GM12878 (cell line): ENCODE data around the gene NDC1. TPM values are rescaled to one million over a fixed set of nuclear protein-coding genes. Genes with fewer than 3 reads are reported as not detected.

Experiments
- ATAC-seq: fragments of 200-7000 bp; cut with Tn5 transposase; 3 replicates; pipeline ENCODE4 v1.9.1; 2020; ENCODE audit warnings: mild to moderate bottlenecking, moderate library complexity
- BruUV-seq: library from RNA; stranded (reverse); fragments of 400-500 nt; replicated peaks from 2 replicates; lab custom pipeline; 2021; lab: Mats Ljungman, UMichigan
- CTCF ChIA-PET: fragments of 300-600 bp; sonication (Branson Sonifier 250); formaldehyde crosslinking; extraction: SDS; loops from one replicate; lab custom pipeline; 2021; ENCODE audit warnings: inconsistent platforms; lab: Yijun Ruan, JAX
- POLR2A ChIA-PET: fragments of 350-600 bp; formaldehyde crosslinking; extraction: SDS; loops from one replicate; lab custom pipeline; 2021; ENCODE audit warnings: inconsistent platforms; lab: Charles Lee
- RAD21 ChIA-PET: fragments of 300-600 bp; sonication (Branson Sonifier 250); formaldehyde crosslinking; loops from one replicate; lab custom pipeline; 2023; ENCODE audit warnings: antibody characterized with exemption; ENCODE audit not compliant: unreplicated experiment; lab: Charles Lee
- SMC1A ChIA-PET: fragments of 300-600 bp; sonication (Branson Sonifier 250); formaldehyde crosslinking; loops from one replicate; lab custom pipeline; 2023; ENCODE audit not compliant: unreplicated experiment, uncharacterized antibody; lab: Charles Lee
- DNase-seq: peaks from one replicate; pipeline ENCODE4 v3.0.0-alpha.2; 2011; ENCODE audit warnings: low read depth, low spot score
- FAIRE-seq: peaks from 3 replicates; lab custom pipeline; 2011; peaks lifted over from hg19 to GRCh38; lab: Jason Lieb, UNC
- H2AFZ ChIP-seq: 2 replicates; pipeline ENCODE4 v1.6.0; 2011; ENCODE audit warnings: low read depth, low read length, control low read depth; ENCODE audit not compliant: control insufficient read depth
- H3K27ac ChIP-seq: 2 replicates; pipeline ENCODE4 v1.5.1; 2011; ENCODE audit warnings: control low read depth; ENCODE audit not compliant: control insufficient read depth, insufficient read depth
- H3K27me3 ChIP-seq, 2 experiments: replicated peaks in 1 of 2; 2 replicates each; pipeline versions ENCODE4 v1.6.0 to v1.6.1; 2011; ENCODE audit warnings: low read length in 1 of 2; ENCODE audit not compliant: control insufficient read depth in 2 of 2, insufficient read depth in 2 of 2
- H3K36me3 ChIP-seq, 2 experiments: 2 replicates each; pipeline ENCODE4 v1.5.1; 2011; ENCODE audit warnings: low read length in 1 of 2; ENCODE audit not compliant: control insufficient read depth in 2 of 2, insufficient read depth in 2 of 2
- H3K4me1 ChIP-seq: 2 replicates; pipeline ENCODE4 v1.6.1; 2011; ENCODE audit warnings: mild to moderate bottlenecking, low read length, moderate library complexity, mixed read lengths; ENCODE audit not compliant: control insufficient read depth, insufficient read depth
- H3K4me2 ChIP-seq: 2 replicates; pipeline ENCODE4 v1.6.0; 2011; ENCODE audit warnings: control low read depth; ENCODE audit not compliant: control insufficient read depth, insufficient read depth
- H3K4me3 ChIP-seq: fragments of 200-600 bp; sonication (generic); 2 replicates; pipeline ENCODE4 v1.5.1; 2016
- H3K79me2 ChIP-seq: 2 replicates; pipeline ENCODE4 v1.6.0; 2011; ENCODE audit warnings: low read length; ENCODE audit not compliant: control insufficient read depth, insufficient read depth
- H3K9ac ChIP-seq: 2 replicates; pipeline ENCODE4 v1.8.0; 2011; ENCODE audit warnings: low read length, control low read depth, mixed read lengths; ENCODE audit not compliant: control insufficient read depth, insufficient read depth
- H3K9me3 ChIP-seq: replicated peaks from 3 replicates; pipeline ENCODE4 v1.5.1; 2011; ENCODE audit warnings: mild to moderate bottlenecking, low read length; ENCODE audit not compliant: control insufficient read depth, insufficient read depth
- H4K20me1 ChIP-seq: 2 replicates; pipeline ENCODE4 v1.6.0; 2011; ENCODE audit not compliant: control insufficient read depth, insufficient read depth
- MTA3 ChIP-seq: IDR thresholded peaks from 2 replicates; pipeline ENCODE4 v1.6.1; 2012; ENCODE audit warnings: low read length, inconsistent platforms, borderline replicate concordance
- RAD51 ChIP-seq: fragments of 450-650 bp; IDR thresholded peaks from 2 replicates; pipeline ENCODE4 v1.6.1; 2016; ENCODE audit warnings: moderate library complexity, mild to moderate bottlenecking, inconsistent platforms
- SIN3A ChIP-seq: IDR thresholded peaks from 2 replicates; pipeline ENCODE4 v1.6.1; 2012; ENCODE audit warnings: low read depth, low read length, improper control_type of control experiment
- ZNF207 ChIP-seq: fragments of 450-650 bp; IDR thresholded peaks from 2 replicates; pipeline ENCODE4 v1.6.1; 2014; ENCODE audit warnings: antibody characterized with exemption, mild to moderate bottlenecking, borderline replicate concordance
- WGBS: methylation state at CpG from one replicate; pipeline ENCODE4 v1.1.6; 2016; ENCODE audit warnings: low lambda C conversion rate; ENCODE audit not compliant: insufficient replicate concordance, insufficient coverage; ENCODE audit errors: missing lambda C conversion rate; 5-methylcytosine and 5-hydroxymethylcytosine counted together
- in situ Hi-C: fragments of 300-500 bp; cut with MboI; formaldehyde crosslinking; loops from 9 replicates; pipeline ENCODE4 v1.14.3; 2018; ENCODE audit warnings: mixed read lengths
- intact Hi-C: fragments of 100-400 bp; cut with micrococcal nuclease; formaldehyde crosslinking; loops from one replicate; pipeline ENCODE4 v1.14.2; 2022; ENCODE audit not compliant: unreplicated experiment
- polyA plus RNA-seq, 11 experiments: library from polyadenylated mRNA; depleted of rRNA in 4 of 11; unstranded in 6 of 11; stranded (reverse) in 5 of 11; fragments of >200 nt; fragmentation: Nextera tagmentation in 4 of 11; fragmentation: Illumina TruSeq in 1 of 11; extraction: Ambion mirVana in 4 of 11; extraction: Trizol in 1 of 11; gene quantifications; 1 replicate in 1 of 11; 2 replicates in 10 of 11; pipeline versions ENCODE4 v1.2.1 to v1.2.3, GENCODE V29; 2011 to 2016; ENCODE audit warnings: inconsistent platforms in 2 of 11, missing spikeins in 2 of 11, low read depth in 1 of 11
- total RNA-seq, 4 experiments: library from RNA; depleted of rRNA in 3 of 4; stranded (reverse); fragments of >200 nt in 3 of 4; fragmentation: Illumina TruSeq in 1 of 4; extraction: Trizol in 1 of 4; gene quantifications; 2 replicates each; pipeline versions ENCODE4 v1.2.1 to v1.2.3, GENCODE V29; 2013 to 2021
- TF ChIP-seq, protein P1 (sequence below): fragments of 150-350 bp; IDR thresholded peaks from 2 replicates; pipeline ENCODE4 v1.6.1; 2016; ENCODE audit warnings: low read depth, low read length

Gene NDC1
- total and polyA plus RNA-seq, 10 of the 15 experiments (the other 5 are each of a cell fraction or from before 2014, with no cell fraction given), result 20.2 to 77.6 (median 47.1) TPM

DNA sequence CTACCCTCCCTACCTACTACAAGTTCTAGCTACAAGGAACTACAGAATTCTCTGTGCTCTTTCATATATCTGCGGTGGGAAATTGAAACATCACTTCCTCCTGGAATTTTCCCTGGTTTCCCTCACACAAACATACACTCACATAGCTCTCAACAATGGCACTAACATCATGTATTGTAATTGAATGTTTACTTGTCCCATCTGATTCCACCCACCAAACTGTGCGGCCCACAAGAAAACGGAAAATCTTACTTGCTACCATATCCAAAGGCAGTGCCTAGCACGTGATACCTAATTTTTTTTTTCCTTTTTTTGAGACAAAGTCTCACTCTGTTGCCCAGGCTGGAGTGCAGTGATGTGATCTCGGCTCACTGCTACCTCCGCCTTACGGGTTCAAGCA, 33.9 kb downstream of the NDC1 start:
- 97% methylated on average over 7 of the region's 7 CpGs for WGBS
- ChIA-PET POLR2A (no interaction called here), RAD21 (no interaction called here), SMC1A (interaction anchor here (0.6 kb wide), 1 partner anchor 203 kb away, joined by 3 read pairs; no protein-coding TSS in a partner anchor), CTCF (interaction anchor here (0.6 to 0.7 kb wide), 2 partner anchors 9 to 10 kb away, joined by 3 read pairs; no protein-coding TSS in a partner anchor)
- Histone ChIP-seq H3K4me1 (no peaks in the 10 kb centered on the region), H3K27ac (no peak overlapping the region), H2AFZ (no peak overlapping the region), H3K79me2 (no peaks in the 10 kb centered on the region), H3K9ac (no peak overlapping the region), H4K20me1 (no peaks in the 10 kb centered on the region), H3K4me3 (no peak overlapping the region), H3K27me3 (no peaks in the 10 kb centered on the region), H3K36me3 (peaks cover 10 to 27% of the 10 kb centered on the region in 2 experiments), H3K4me2 (no peak overlapping the region), H3K9me3 (no peaks in the 10 kb centered on the region)
- DNase-seq (no peak), FAIRE-seq (no peak), ATAC-seq (no peak)
- in situ Hi-C loops, result no loop called here
- intact Hi-C loops, result no loop called here
- BruUV-seq, result no TSS peak
- no peak for TF ChIP-seq ZNF207
- no peak for TF ChIP-seq MTA3
- TF ChIP-seq, protein P1, sequence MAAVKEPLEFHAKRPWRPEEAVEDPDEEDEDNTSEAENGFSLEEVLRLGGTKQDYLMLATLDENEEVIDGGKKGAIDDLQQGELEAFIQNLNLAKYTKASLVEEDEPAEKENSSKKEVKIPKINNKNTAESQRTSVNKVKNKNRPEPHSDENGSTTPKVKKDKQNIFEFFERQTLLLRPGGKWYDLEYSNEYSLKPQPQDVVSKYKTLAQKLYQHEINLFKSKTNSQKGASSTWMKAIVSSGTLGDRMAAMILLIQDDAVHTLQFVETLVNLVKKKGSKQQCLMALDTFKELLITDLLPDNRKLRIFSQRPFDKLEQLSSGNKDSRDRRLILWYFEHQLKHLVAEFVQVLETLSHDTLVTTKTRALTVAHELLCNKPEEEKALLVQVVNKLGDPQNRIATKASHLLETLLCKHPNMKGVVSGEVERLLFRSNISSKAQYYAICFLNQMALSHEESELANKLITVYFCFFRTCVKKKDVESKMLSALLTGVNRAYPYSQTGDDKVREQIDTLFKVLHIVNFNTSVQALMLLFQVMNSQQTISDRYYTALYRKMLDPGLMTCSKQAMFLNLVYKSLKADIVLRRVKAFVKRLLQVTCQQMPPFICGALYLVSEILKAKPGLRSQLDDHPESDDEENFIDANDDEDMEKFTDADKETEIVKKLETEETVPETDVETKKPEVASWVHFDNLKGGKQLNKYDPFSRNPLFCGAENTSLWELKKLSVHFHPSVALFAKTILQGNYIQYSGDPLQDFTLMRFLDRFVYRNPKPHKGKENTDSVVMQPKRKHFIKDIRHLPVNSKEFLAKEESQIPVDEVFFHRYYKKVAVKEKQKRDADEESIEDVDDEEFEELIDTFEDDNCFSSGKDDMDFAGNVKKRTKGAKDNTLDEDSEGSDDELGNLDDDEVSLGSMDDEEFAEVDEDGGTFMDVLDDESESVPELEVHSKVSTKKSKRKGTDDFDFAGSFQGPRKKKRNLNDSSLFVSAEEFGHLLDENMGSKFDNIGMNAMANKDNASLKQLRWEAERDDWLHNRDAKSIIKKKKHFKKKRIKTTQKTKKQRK, result no peak
- TF ChIP-seq RAD51, result no peak
- TF ChIP-seq SIN3A, result no peak
